ENCODE results near the gene DMD. TPM values are rescaled to one million over a fixed set of nuclear protein-coding genes. Genes with fewer than 3 reads are reported as not detected.

Gene DMD
- total RNA-seq, 2 donors from 2014 or later: 19.6 to 24.9 TPM

- 84 to 90% methylated on average over 3 of the region's 3 CpGs for WGBS, 2 experiments (ENCODE audit: insufficient coverage in 1 of 2, insufficient read length in 1 of 2)
Measured at GRCh38 chrX:31543634-31544033, 1667.7 kb downstream of the DMD start.

GRCh38 chrX:31542566-31542965 is 1668.8 kb downstream of the DMD start:
- 88% methylated on average over 2 of the region's 2 CpGs; no CpG with 5 or more reads in 1 of the 2 experiments for WGBS, 2 experiments (ENCODE audit: insufficient coverage in 1 of 2, insufficient read length in 1 of 2)
- no peak for DNase-seq
- H3K27ac ChIP-seq (ENCODE audit: low read depth, low read length): no peak overlapping the region
- no peak overlapping the region for H3K9ac ChIP-seq (ENCODE audit: extremely low read depth, low read length, poor library complexity, severe bottlenecking)
- no peaks in the 10 kb centered on the region for H3K27me3 ChIP-seq (ENCODE audit: control insufficient read depth, insufficient read depth, low read length, poor library complexity, severe bottlenecking)
- H3K9me3 ChIP-seq (ENCODE audit: control insufficient read depth, low read length): no peaks in the 10 kb centered on the region
- no peak overlapping the region for H3K4me3 ChIP-seq (ENCODE audit: low read length)
- H3K9me3 Mint-ChIP-seq: peaks cover 31% of the 10 kb centered on the region
- no peak overlapping the region for H3K27ac Mint-ChIP-seq
- H3K4me3 Mint-ChIP-seq: no peak overlapping the region
- TF ChIP-seq CTCF (conservative IDR thresholded peaks at IDR 0.05): no peak
- H3K36me3 Mint-ChIP-seq (ENCODE audit: low read depth): no peaks in the 10 kb centered on the region
- no peaks in the 10 kb centered on the region for H3K27me3 Mint-ChIP-seq (ENCODE audit: insufficient read depth)
- peaks cover 2% of the 10 kb centered on the region for H3K4me1 Mint-ChIP-seq
- H3K4me1 ChIP-seq (ENCODE audit: control insufficient read depth, insufficient read depth, low read length): no peaks in the 10 kb centered on the region
- no peaks in the 10 kb centered on the region for H3K36me3 ChIP-seq (ENCODE audit: control insufficient read depth, insufficient read depth, low read length)

More at GRCh38 chrX:31543634-31544033, 1667.7 kb downstream of the DMD start:
- Mint-ChIP-seq H3K27ac (no peak overlapping the region), H3K4me1 (peaks cover 2% of the 10 kb centered on the region), H3K9me3 (peaks cover 34% of the 10 kb centered on the region), H3K36me3 (ENCODE audit: low read depth) (no peaks in the 10 kb centered on the region), H3K27me3 (ENCODE audit: insufficient read depth) (no peaks in the 10 kb centered on the region), H3K4me3 (no peak overlapping the region)
- H3K27me3 ChIP-seq (ENCODE audit: control insufficient read depth, insufficient read depth, low read length, poor library complexity, severe bottlenecking): no peaks in the 10 kb centered on the region
- no peak overlapping the region for H3K27ac ChIP-seq (ENCODE audit: low read depth, low read length)
- DNase-seq: no peak
- H3K9me3 ChIP-seq (ENCODE audit: control insufficient read depth, low read length): no peaks in the 10 kb centered on the region
- H3K36me3 ChIP-seq (ENCODE audit: control insufficient read depth, insufficient read depth, low read length): no peaks in the 10 kb centered on the region
- H3K9ac ChIP-seq (ENCODE audit: extremely low read depth, low read length, poor library complexity, severe bottlenecking): no peak overlapping the region
- H3K4me3 ChIP-seq (ENCODE audit: low read length): no peak overlapping the region
- no peak for TF ChIP-seq CTCF (conservative IDR thresholded peaks at IDR 0.05)
- no peaks in the 10 kb centered on the region for H3K4me1 ChIP-seq (ENCODE audit: control insufficient read depth, insufficient read depth, low read length)

GRCh38 chrX:31540313-31540712 is 1671.0 kb downstream of the DMD start:
- Mint-ChIP-seq H3K4me1 (peaks cover 2% of the 10 kb centered on the region), H3K4me3 (no peak overlapping the region), H3K27me3 (ENCODE audit: insufficient read depth) (no peaks in the 10 kb centered on the region), H3K27ac (no peak overlapping the region), H3K9me3 (peaks cover 37% of the 10 kb centered on the region), H3K36me3 (ENCODE audit: low read depth) (no peaks in the 10 kb centered on the region)
- no peak for DNase-seq
- Histone ChIP-seq H3K36me3 (ENCODE audit: control insufficient read depth, insufficient read depth, low read length) (no peaks in the 10 kb centered on the region), H3K9ac (ENCODE audit: extremely low read depth, low read length, poor library complexity, severe bottlenecking) (no peak overlapping the region), H3K4me3 (ENCODE audit: low read length) (no peak overlapping the region), H3K27me3 (ENCODE audit: control insufficient read depth, insufficient read depth, low read length, poor library complexity, severe bottlenecking) (no peaks in the 10 kb centered on the region), H3K9me3 (ENCODE audit: control insufficient read depth, low read length) (no peaks in the 10 kb centered on the region), H3K4me1 (ENCODE audit: control insufficient read depth, insufficient read depth, low read length) (no peaks in the 10 kb centered on the region), H3K27ac (ENCODE audit: low read depth, low read length) (no peak overlapping the region)
- TF ChIP-seq CTCF (conservative IDR thresholded peaks at IDR 0.05): no peak
- 93% methylated on average over 2 of the region's 2 CpGs; no CpG with 5 or more reads in 1 of the 2 experiments for WGBS, 2 experiments (ENCODE audit: insufficient coverage in 1 of 2, insufficient read length in 1 of 2)
